Ascending aorta (tissue), 2 donors: ENCODE results near the gene TAX1BP1. TPM values are rescaled to one million over a fixed set of nuclear protein-coding genes. Genes with fewer than 3 reads are reported as not detected.
A peak's percentile ranks its signal among the peaks of the same experiment; 100 is the strongest.

ENCODE experiments used
- DNase-seq, 2 donors: peaks; one replicate each; pipeline ENCODE4 v3.0.0-alpha.2; 2019; ENCODE audit warnings: low spot score in 2 of 2
- H3K27ac ChIP-seq, 2 donors: fragments of 200-600 bp; sonication (generic); one replicate each; pipeline ENCODE4 v1.5.1; 2016 to 2017; ENCODE audit warnings: mild to moderate bottlenecking in 1 of 2
- H3K27me3 ChIP-seq: fragments of 200-600 bp; sonication (generic); one replicate; pipeline ENCODE4 v1.5.1; 2017
- H3K36me3 ChIP-seq, 2 donors: fragments of 200-600 bp; sonication (generic); one replicate each; pipeline ENCODE4 v1.5.1; 2016
- H3K4me1 ChIP-seq, 2 donors: fragments of 200-600 bp; sonication (generic); one replicate each; pipeline ENCODE4 v1.5.1; 2016 to 2017; ENCODE audit warnings: mild to moderate bottlenecking in 1 of 2
- H3K4me3 ChIP-seq, 2 donors: fragments of 200-600 bp; sonication (generic); one replicate each; pipeline ENCODE4 v1.5.1; 2016 to 2017; ENCODE audit warnings: mild to moderate bottlenecking in 1 of 2
- H3K9me3 ChIP-seq, 2 donors: fragments of 200-600 bp; sonication (generic); one replicate each; pipeline ENCODE4 v1.5.1; 2016
- CTCF ChIP-seq, 3 experiments: fragments of 200-600 bp in 2 of 3; fragments of 450-650 bp in 1 of 3; sonication (generic) in 2 of 3; IDR thresholded peaks; one replicate each; pipeline ENCODE4 v1.5.1; 2016 to 2019; ENCODE audit warnings: antibody characterized with exemption in 3 of 3, mild to moderate bottlenecking in 1 of 3, moderate library complexity in 1 of 3
- intact Hi-C: fragments of 100-400 bp; cut with DNase I; formaldehyde crosslinking; loops from one replicate; pipeline ENCODE4 v1.15.1; 2023
- total RNA-seq: library from RNA; depleted of rRNA; stranded (reverse); fragments of >200 nt; gene quantifications from one replicate; pipeline ENCODE4 v1.1.0, GENCODE V29; 2016

TAX1BP1 gene
- total RNA-seq, 1 donor from 2014 or later: 32.6 TPM

- TF ChIP-seq CTCF (IDR thresholded peaks at IDR 0.05): no peak
- H3K4me1 ChIP-seq: peaks cover 0 to 15% of the 10 kb centered on the region in 2 donors
- peaks cover 0 to 3% of the 10 kb centered on the region in 2 donors for H3K36me3 ChIP-seq
Observed at GRCh38 chr7:27871866-27872265, 131.9 kb downstream of the TAX1BP1 start.

GRCh38 chr7:27872356-27873275 is 132.7 kb downstream of the TAX1BP1 start:
- DNase-seq: no peak
- no peaks in the 10 kb centered on the region for H3K27me3 ChIP-seq
- H3K4me1 ChIP-seq: peaks cover 0 to 15% of the 10 kb centered on the region in 2 donors
- no peak for TF ChIP-seq CTCF (IDR thresholded peaks at IDR 0.05)
- H3K4me3 ChIP-seq: no peak overlapping the region
- H3K36me3 ChIP-seq: peaks cover 0 to under 1% of the 10 kb centered on the region in 2 donors
- intact Hi-C loops: no loop called here
- H3K9me3 ChIP-seq: no peaks in the 10 kb centered on the region
- no peak overlapping the region for H3K27ac ChIP-seq

More at GRCh38 chr7:27871866-27872265, 131.9 kb downstream of the TAX1BP1 start:
- Histone ChIP-seq H3K9me3 (no peaks in the 10 kb centered on the region), H3K27me3 (no peaks in the 10 kb centered on the region), H3K27ac (no peak overlapping the region), H3K4me3 (no peak overlapping the region)
- DNase-seq: no peak
- intact Hi-C loops: no loop called here

GRCh38 chr7:27873981-27874957 is 134.3 kb downstream of the TAX1BP1 start:
- intact Hi-C loops: no loop called here
- no peaks in the 10 kb centered on the region for H3K36me3 ChIP-seq
- no peak for TF ChIP-seq CTCF (IDR thresholded peaks at IDR 0.05)
- DNase-seq: no peak
- peak overlapping the region; percentile 1 to 43 for H3K27ac ChIP-seq
- H3K9me3 ChIP-seq: no peaks in the 10 kb centered on the region
- H3K4me1 ChIP-seq: peaks cover 0 to 15% of the 10 kb centered on the region in 2 donors
- H3K4me3 ChIP-seq: no peak overlapping the region
- H3K27me3 ChIP-seq: no peaks in the 10 kb centered on the region

- Histone ChIP-seq H3K4me1 (peaks cover 0 to 15% of the 10 kb centered on the region in 2 donors), H3K27me3 (no peaks in the 10 kb centered on the region), H3K9me3 (no peaks in the 10 kb centered on the region), H3K36me3 (no peaks in the 10 kb centered on the region), H3K27ac (no peak overlapping the region), H3K4me3 (no peak overlapping the region)
- intact Hi-C loops: no loop called here
- no peak for TF ChIP-seq CTCF (IDR thresholded peaks at IDR 0.05)
- no peak for DNase-seq
Observed at GRCh38 chr7:27875061-27875460, 135.1 kb downstream of the TAX1BP1 start.

GRCh38 chr7:27875832-27876231 is 135.9 kb downstream of the TAX1BP1 start:
- H3K27ac ChIP-seq: no peak overlapping the region
- H3K4me1 ChIP-seq: peaks cover 0 to 15% of the 10 kb centered on the region in 2 donors
- DNase-seq: no peak
- H3K9me3 ChIP-seq: no peaks in the 10 kb centered on the region
- TF ChIP-seq CTCF (IDR thresholded peaks at IDR 0.05): no peak
- no peaks in the 10 kb centered on the region for H3K27me3 ChIP-seq
- intact Hi-C loops: no loop called here
- H3K36me3 ChIP-seq: no peaks in the 10 kb centered on the region
- no peak overlapping the region for H3K4me3 ChIP-seq
